A673 (cell line): ENCODE results near the gene FCRL6.

Experiments
- CTCF ChIP-seq: fragments of 300-800, 200-600 bp; sonication (generic); conservative IDR thresholded peaks from 2 replicates; pipeline ENCODE4 v1.5.1; 2017; ENCODE audit warnings: low read depth, mild to moderate bottlenecking, antibody characterized with exemption, low read length, moderate library complexity, mixed read lengths
- EZH2 ChIP-seq: fragments of 200-600 bp; sonication (generic); IDR thresholded peaks from 2 replicates; pipeline ENCODE4 v1.6.1; 2017; ENCODE audit warnings: borderline replicate concordance, low read depth, mild to moderate bottlenecking, mixed read lengths, antibody characterized with exemption, low read length; ENCODE audit not compliant: poor library complexity, severe bottlenecking

- no peak for TF ChIP-seq CTCF
- TF ChIP-seq EZH2: no peak
Measured at GRCh38 chr1:159756397-159756796, 45.8 kb upstream of the FCRL6 start.
